ENCODE data around the gene WDR70. TPM values are rescaled to one million over a fixed set of nuclear protein-coding genes. Genes with fewer than 3 reads are reported as not detected.

The WDR70 gene
- polyA plus RNA-seq, 1 of the 3 experiments (the other 2 are of a cell fraction): 14.2 TPM

DNA sequence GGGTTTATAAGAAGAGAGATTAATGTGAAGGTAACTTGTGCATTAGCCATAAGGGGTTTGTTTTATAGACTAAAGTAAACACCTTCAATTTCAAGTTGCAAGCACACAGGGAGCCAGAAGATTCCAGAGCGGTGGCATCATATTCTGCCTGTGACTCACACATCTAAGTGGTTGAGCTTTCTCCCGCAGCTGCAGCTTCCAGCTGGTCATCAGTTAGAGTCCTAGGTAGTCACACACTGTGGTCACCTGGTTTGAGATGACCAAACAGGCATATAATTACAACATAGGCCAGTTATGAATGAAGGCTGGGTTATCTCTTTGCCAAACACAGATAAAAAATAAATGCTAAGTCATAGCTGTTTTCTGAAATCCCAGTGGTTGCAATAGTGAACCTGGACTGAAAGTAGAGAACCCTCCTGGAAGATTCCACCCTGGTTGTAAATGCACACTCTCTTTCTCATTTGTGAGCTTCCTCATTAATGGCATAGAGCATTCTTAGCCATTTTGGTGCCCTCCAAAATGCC, 289.5 kb downstream of the WDR70 start:
- H3K36me3 ChIP-seq (replicated peaks in 1 of 2; ENCODE audit: control insufficient read depth in 1 of 2, insufficient read depth in 2 of 2, low read length in 1 of 2): no peaks in the 10 kb centered on the region
- H3K79me2 ChIP-seq (ENCODE audit: insufficient read depth): peaks cover 3% of the 10 kb centered on the region; the same call in 1 of the 2 replicates
- no peak for DNase-seq
- H3K27ac ChIP-seq (ENCODE audit: low read depth in 2 of 2, low read length in 1 of 2): peak overlapping the region; percentile 67 to 81; a peak in 3 of 4 replicates
- no peaks in the 10 kb centered on the region for H4K20me1 ChIP-seq (ENCODE audit: insufficient read depth)
- no peaks in the 10 kb centered on the region for H3K27me3 ChIP-seq (ENCODE audit: insufficient read depth)
- no peak overlapping the region for H2AFZ ChIP-seq (ENCODE audit: low read depth)
- ChIA-PET CTCF (no interaction called here), POLR2A (no interaction called here)
- no peaks in the 10 kb centered on the region for H3K9me3 ChIP-seq
- H3K9me2 ChIP-seq: no peaks in the 10 kb centered on the region
- peak overlapping the region; percentile 42; the same call in 1 of the 2 replicates for H3K9ac ChIP-seq
- H3F3A ChIP-seq (replicated peaks; ENCODE audit: insufficient read depth): peaks cover 17% of the 10 kb centered on the region
- 20% methylated on average over 2 of the region's 2 CpGs for WGBS (ENCODE audit: low lambda C conversion rate)
- no peak overlapping the region for H3K4me3 ChIP-seq (ENCODE audit: low read depth in 2 of 2, low read length in 1 of 2)
- peak overlapping the region; percentile 36 for H3K4me2 ChIP-seq
- peaks cover 0 to 22% of the 10 kb centered on the region in 2 experiments for H3K4me1 ChIP-seq (ENCODE audit: control insufficient read depth in 1 of 2, insufficient read depth in 2 of 2, low read depth in 1 of 2, low read length in 1 of 2)
- TF ChIP-seq USF2 (IDR thresholded peaks at IDR 0.05; ENCODE audit: borderline replicate concordance, low read depth, low read length): no peak
- no peak for TF ChIP-seq RCOR1 (IDR thresholded peaks at IDR 0.05; ENCODE audit: low read length)
- TF ChIP-seq POLR2AphosphoS5 (IDR thresholded peaks at IDR 0.05; ENCODE audit: low read depth, low read length): peak; percentile 64; the same call in 1 of the 2 replicates
- TF ChIP-seq MXI1 (IDR thresholded peaks at IDR 0.05; ENCODE audit: low read depth, low read length): no peak
- no peak for TF ChIP-seq RAD21 (IDR thresholded peaks at IDR 0.05; ENCODE audit: low read length)
- peak; percentile 94 for TF ChIP-seq JUND (IDR thresholded peaks at IDR 0.05)
- TF ChIP-seq, protein P1, sequence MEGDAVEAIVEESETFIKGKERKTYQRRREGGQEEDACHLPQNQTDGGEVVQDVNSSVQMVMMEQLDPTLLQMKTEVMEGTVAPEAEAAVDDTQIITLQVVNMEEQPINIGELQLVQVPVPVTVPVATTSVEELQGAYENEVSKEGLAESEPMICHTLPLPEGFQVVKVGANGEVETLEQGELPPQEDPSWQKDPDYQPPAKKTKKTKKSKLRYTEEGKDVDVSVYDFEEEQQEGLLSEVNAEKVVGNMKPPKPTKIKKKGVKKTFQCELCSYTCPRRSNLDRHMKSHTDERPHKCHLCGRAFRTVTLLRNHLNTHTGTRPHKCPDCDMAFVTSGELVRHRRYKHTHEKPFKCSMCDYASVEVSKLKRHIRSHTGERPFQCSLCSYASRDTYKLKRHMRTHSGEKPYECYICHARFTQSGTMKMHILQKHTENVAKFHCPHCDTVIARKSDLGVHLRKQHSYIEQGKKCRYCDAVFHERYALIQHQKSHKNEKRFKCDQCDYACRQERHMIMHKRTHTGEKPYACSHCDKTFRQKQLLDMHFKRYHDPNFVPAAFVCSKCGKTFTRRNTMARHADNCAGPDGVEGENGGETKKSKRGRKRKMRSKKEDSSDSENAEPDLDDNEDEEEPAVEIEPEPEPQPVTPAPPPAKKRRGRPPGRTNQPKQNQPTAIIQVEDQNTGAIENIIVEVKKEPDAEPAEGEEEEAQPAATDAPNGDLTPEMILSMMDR (IDR thresholded peaks at IDR 0.05): no peak
- peak; percentile 82; the same call in 1 of the 2 replicates for TF ChIP-seq TEAD4 (IDR thresholded peaks at IDR 0.05; ENCODE audit: borderline replicate concordance, insufficient read depth)
- no peak for TF ChIP-seq GABPA (IDR thresholded peaks at IDR 0.05; ENCODE audit: low read depth)
- no peak for TF ChIP-seq ELF1 (IDR thresholded peaks at IDR 0.05)
- TF ChIP-seq EZH2phosphoT487 (IDR thresholded peaks at IDR 0.05; ENCODE audit: borderline replicate concordance, low read depth): no peak
- TF ChIP-seq NFIC (IDR thresholded peaks at IDR 0.05; ENCODE audit: borderline replicate concordance): peak; percentile 80
- TF ChIP-seq, protein P2, sequence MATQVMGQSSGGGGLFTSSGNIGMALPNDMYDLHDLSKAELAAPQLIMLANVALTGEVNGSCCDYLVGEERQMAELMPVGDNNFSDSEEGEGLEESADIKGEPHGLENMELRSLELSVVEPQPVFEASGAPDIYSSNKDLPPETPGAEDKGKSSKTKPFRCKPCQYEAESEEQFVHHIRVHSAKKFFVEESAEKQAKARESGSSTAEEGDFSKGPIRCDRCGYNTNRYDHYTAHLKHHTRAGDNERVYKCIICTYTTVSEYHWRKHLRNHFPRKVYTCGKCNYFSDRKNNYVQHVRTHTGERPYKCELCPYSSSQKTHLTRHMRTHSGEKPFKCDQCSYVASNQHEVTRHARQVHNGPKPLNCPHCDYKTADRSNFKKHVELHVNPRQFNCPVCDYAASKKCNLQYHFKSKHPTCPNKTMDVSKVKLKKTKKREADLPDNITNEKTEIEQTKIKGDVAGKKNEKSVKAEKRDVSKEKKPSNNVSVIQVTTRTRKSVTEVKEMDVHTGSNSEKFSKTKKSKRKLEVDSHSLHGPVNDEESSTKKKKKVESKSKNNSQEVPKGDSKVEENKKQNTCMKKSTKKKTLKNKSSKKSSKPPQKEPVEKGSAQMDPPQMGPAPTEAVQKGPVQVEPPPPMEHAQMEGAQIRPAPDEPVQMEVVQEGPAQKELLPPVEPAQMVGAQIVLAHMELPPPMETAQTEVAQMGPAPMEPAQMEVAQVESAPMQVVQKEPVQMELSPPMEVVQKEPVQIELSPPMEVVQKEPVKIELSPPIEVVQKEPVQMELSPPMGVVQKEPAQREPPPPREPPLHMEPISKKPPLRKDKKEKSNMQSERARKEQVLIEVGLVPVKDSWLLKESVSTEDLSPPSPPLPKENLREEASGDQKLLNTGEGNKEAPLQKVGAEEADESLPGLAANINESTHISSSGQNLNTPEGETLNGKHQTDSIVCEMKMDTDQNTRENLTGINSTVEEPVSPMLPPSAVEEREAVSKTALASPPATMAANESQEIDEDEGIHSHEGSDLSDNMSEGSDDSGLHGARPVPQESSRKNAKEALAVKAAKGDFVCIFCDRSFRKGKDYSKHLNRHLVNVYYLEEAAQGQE (IDR thresholded peaks at IDR 0.05; ENCODE audit: low read depth, low read length): peak; percentile 47; the same call in 1 of the 2 replicates
- TF ChIP-seq MAX (IDR thresholded peaks at IDR 0.05; ENCODE audit: low read depth): peak; percentile 69
- peak; percentile 97 for TF ChIP-seq FOSL2 (IDR thresholded peaks at IDR 0.05; ENCODE audit: borderline replicate concordance, low read depth)
- peak; percentile 68 for TF ChIP-seq PBX3 (IDR thresholded peaks at IDR 0.05)
- TF ChIP-seq RXRA (IDR thresholded peaks at IDR 0.05; ENCODE audit: borderline replicate concordance, low read depth): peak; percentile 45; the same call in 1 of the 2 replicates
- no peak for TF ChIP-seq YY1 (IDR thresholded peaks at IDR 0.05; ENCODE audit: low read depth)
- no peak for TF ChIP-seq SMC3 (IDR thresholded peaks at IDR 0.05; ENCODE audit: low read depth, low read length)
- peak; percentile 36; the same call in 1 of the 2 replicates for TF ChIP-seq USF1 (IDR thresholded peaks at IDR 0.05; ENCODE audit: borderline replicate concordance, low read depth)
- TF ChIP-seq FOXM1 (IDR thresholded peaks at IDR 0.05; ENCODE audit: low read depth): peak; percentile 60; the same call in 1 of the 2 replicates
- peak in 1 of 2 experiments; percentile 90; a peak in 2 of 4 replicates for TF ChIP-seq EP300 (IDR thresholded peaks at IDR 0.05; ENCODE audit: borderline replicate concordance in 1 of 2, low read depth in 1 of 2, low read length in 1 of 2)
- no peak for TF ChIP-seq CHD2 (IDR thresholded peaks at IDR 0.05; ENCODE audit: low read length, partially characterized antibody)
- 0 out of 2 replicates have a peak, but pooled peaks have one; percentile 55 for TF ChIP-seq SIN3A (IDR thresholded peaks at IDR 0.05; ENCODE audit: borderline replicate concordance, low read depth, low read length)
- TF ChIP-seq TAF1 (IDR thresholded peaks at IDR 0.05; ENCODE audit: borderline replicate concordance, low read depth, low read length): no peak
- TF ChIP-seq NRF1 (IDR thresholded peaks at IDR 0.05; ENCODE audit: low read depth, low read length): no peak
